IMR-90 (cell line): ENCODE measurements around the gene IQUB. TPM values are rescaled to one million over a fixed set of nuclear protein-coding genes. Genes with fewer than 3 reads are reported as not detected.

Experiments
- ATAC-seq: fragments of 200-7000 bp; cut with Tn5 transposase; 2 replicates; pipeline ENCODE4 v1.9.1; 2020; ENCODE audit warnings: low read depth, mild to moderate bottlenecking, moderate library complexity
- BruUV-seq: library from RNA; stranded (reverse); fragments of 400-500 nt; replicated peaks from 2 replicates; lab custom pipeline; 2021; lab: Mats Ljungman, UMichigan
- CTCF ChIA-PET: fragments of 300-600 bp; formaldehyde crosslinking; extraction: SDS; loops from one replicate; lab custom pipeline; 2021; ENCODE audit warnings: antibody characterized with exemption; lab: Yijun Ruan, JAX
- POLR2A ChIA-PET: fragments of 300-600 bp; sonication (Branson Sonifier 250); formaldehyde crosslinking; loops from one replicate; lab custom pipeline; 2022; ENCODE audit warnings: antibody characterized with exemption; ENCODE audit not compliant: unreplicated experiment; lab: Charles Lee
- DNase-seq: peaks from one replicate; pipeline ENCODE4 v3.0.0; 2013
- H2AFZ ChIP-seq: replicated peaks from 2 replicates; pipeline ENCODE3; 2013; ENCODE audit warnings: low read length, mild to moderate bottlenecking; ENCODE audit not compliant: poor library complexity
- H2AK5ac ChIP-seq: 2 replicates; pipeline ENCODE4 v1.6.1; 2013; ENCODE audit warnings: low read depth, low read length, inconsistent platforms
- H2AK9ac ChIP-seq: replicated peaks from 2 replicates; pipeline ENCODE3; 2013; ENCODE audit warnings: mild to moderate bottlenecking, low read depth, low read length, moderate library complexity; ENCODE audit not compliant: poor library complexity
- H2BK120ac ChIP-seq: 2 replicates; pipeline ENCODE4 v1.6.1; 2013; ENCODE audit warnings: low read depth, low read length, inconsistent platforms
- H2BK15ac ChIP-seq: 3 replicates; pipeline ENCODE4 v1.6.1; 2013; ENCODE audit warnings: low read depth, low read length, inconsistent platforms
- H2BK20ac ChIP-seq: 2 replicates; pipeline ENCODE4 v1.6.1; 2013; ENCODE audit warnings: low read depth, mild to moderate bottlenecking, inconsistent platforms, low read length, moderate library complexity
- H2BK5ac ChIP-seq: 2 replicates; pipeline ENCODE4 v1.6.1; 2013; ENCODE audit warnings: mild to moderate bottlenecking, low read depth, low read length, inconsistent platforms; ENCODE audit not compliant: poor library complexity, severe bottlenecking
- H3K14ac ChIP-seq: replicated peaks from 2 replicates; pipeline ENCODE4 v1.6.1; 2013; ENCODE audit warnings: low read depth, low read length, inconsistent platforms
- H3K18ac ChIP-seq: 2 replicates; pipeline ENCODE4 v1.6.1; 2013; ENCODE audit warnings: low read depth, low read length, control low read depth
- H3K23ac ChIP-seq: 2 replicates; pipeline ENCODE4 v1.6.1; 2013; ENCODE audit warnings: low read depth, low read length, inconsistent platforms
- H3K27ac ChIP-seq: 2 replicates; pipeline ENCODE4 v1.5.1; 2013; ENCODE audit warnings: mild to moderate bottlenecking, control low read depth, low read length; ENCODE audit not compliant: insufficient read depth
- H3K27me3 ChIP-seq: 2 replicates; pipeline ENCODE4 v1.6.1; 2013; ENCODE audit warnings: low read length; ENCODE audit not compliant: control insufficient read depth, insufficient read depth
- H3K36me3 ChIP-seq: 2 replicates; pipeline ENCODE4 v1.6.1; 2013; ENCODE audit warnings: low read length, mixed read lengths; ENCODE audit not compliant: control insufficient read depth, insufficient read depth
- H3K4ac ChIP-seq: 2 replicates; pipeline ENCODE4 v1.6.1; 2013; ENCODE audit warnings: low read depth, low read length, inconsistent platforms
- H3K4me1 ChIP-seq: 2 replicates; pipeline ENCODE4 v1.6.1; 2013; ENCODE audit warnings: low read length, mixed read lengths; ENCODE audit not compliant: control insufficient read depth, insufficient read depth
- H3K4me2 ChIP-seq: 2 replicates; pipeline ENCODE4 v1.6.1; 2013; ENCODE audit warnings: low read depth, mild to moderate bottlenecking, control low read depth, low read length, moderate library complexity
- H3K4me3 ChIP-seq: 2 replicates; pipeline ENCODE4 v1.5.1; 2013; ENCODE audit warnings: low read depth, mild to moderate bottlenecking, control low read depth, low read length, moderate library complexity; ENCODE audit not compliant: insufficient read depth
- H3K56ac ChIP-seq: 2 replicates; pipeline ENCODE4 v1.6.1; 2013; ENCODE audit warnings: low read length, inconsistent platforms; ENCODE audit not compliant: insufficient read depth; ENCODE audit errors: extremely low read depth
- H3K79me1 ChIP-seq, 2 experiments: 2 replicates each; pipeline ENCODE4 v1.6.1; 2013; ENCODE audit warnings: low read length in 2 of 2, inconsistent platforms in 1 of 2, low read depth in 1 of 2
- H3K9ac ChIP-seq: 2 replicates; pipeline ENCODE4 v1.6.1; 2013; ENCODE audit warnings: low read depth, low read length, control low read depth
- H3K9me1 ChIP-seq: 2 replicates; pipeline ENCODE4 v1.6.1; 2013; ENCODE audit warnings: low read length, inconsistent platforms; ENCODE audit not compliant: insufficient read depth
- H3K9me3 ChIP-seq: 2 replicates; pipeline ENCODE4 v1.6.1; 2013; ENCODE audit warnings: low read length; ENCODE audit not compliant: control insufficient read depth, insufficient read depth
- H4K20me1 ChIP-seq: 2 replicates; pipeline ENCODE4 v1.6.1; 2013; ENCODE audit warnings: low read length, inconsistent platforms; ENCODE audit not compliant: insufficient read depth
- H4K5ac ChIP-seq: 2 replicates; pipeline ENCODE4 v1.6.1; 2013; ENCODE audit warnings: mild to moderate bottlenecking, low read depth, low read length, control low read depth
- H4K8ac ChIP-seq, 2 experiments: 2 replicates each; pipeline ENCODE4 v1.6.1; 2013; ENCODE audit warnings: low read depth in 2 of 2, low read length in 2 of 2, control low read depth in 1 of 2, inconsistent platforms in 1 of 2
- H4K91ac ChIP-seq: 2 replicates; pipeline ENCODE4 v1.6.1; 2013; ENCODE audit warnings: low read depth, low read length, inconsistent platforms; ENCODE audit not compliant: insufficient read depth
- MXI1 ChIP-seq: IDR thresholded peaks from 2 replicates; pipeline ENCODE4 v1.6.1; 2012; ENCODE audit warnings: low read depth, mild to moderate bottlenecking, low read length, moderate library complexity, borderline replicate concordance
- WGBS, 2 experiments: methylation state at CpG; one replicate each; pipeline versions ENCODE4 v1.1.5 to v1.1.7; 2013; ENCODE audit warnings: missing lambda C conversion rate in 2 of 2; ENCODE audit not compliant: insufficient read length in 1 of 2; ENCODE audit errors: extremely low coverage in 2 of 2; 5-methylcytosine and 5-hydroxymethylcytosine counted together
- dilution Hi-C: fragments of 300-500 bp; cut with HindIII; formaldehyde crosslinking; loops from one replicate; pipeline ENCODE4 v1.14.3; 2018; ENCODE audit warnings: low sequenced_read_pairs; ENCODE audit not compliant: unreplicated experiment
- in situ Hi-C: fragments of 300-500 bp; cut with MboI; formaldehyde crosslinking; loops from 3 replicates; pipeline ENCODE4 v1.14.3; 2019; ENCODE audit warnings: low sequenced_read_pairs, inconsistent platforms, mixed read lengths
- intact Hi-C: fragments of 100-400 bp; cut with micrococcal nuclease; formaldehyde crosslinking; loops from 2 replicates; pipeline ENCODE4 v1.10.0; 2022
- polyA plus RNA-seq, 3 experiments: library from polyadenylated mRNA; depleted of rRNA; stranded (reverse); fragments of >200 nt; gene quantifications; 2 replicates each; pipeline ENCODE4 v1.2.3, GENCODE V29; 2012; ENCODE audit warnings: low replicate concordance in 1 of 3
- total RNA-seq: library from RNA; depleted of rRNA; stranded (reverse); fragments of >200 nt; gene quantifications from 2 replicates; pipeline ENCODE4 v1.2.3, GENCODE V29; 2012

The IQUB gene
- total and polyA plus RNA-seq, 2 of the 4 experiments (the other 2 are of a cell fraction), result 0.05 to 0.18 TPM

GRCh38 chr7:123423622-123424021 is 110.8 kb downstream of the IQUB start:
- Histone ChIP-seq H2BK20ac (no peak overlapping the region), H3K4me2 (no peak overlapping the region), H4K5ac (no peak overlapping the region), H3K79me1 (no peaks in the 10 kb centered on the region), H3K23ac (no peak overlapping the region), H3K27me3 (no peaks in the 10 kb centered on the region), H3K36me3 (no peaks in the 10 kb centered on the region), H4K91ac (no peak overlapping the region), H4K8ac (no peak overlapping the region), H2AK9ac (no peak overlapping the region), H3K4me3 (no peak overlapping the region), H3K9me1 (no peaks in the 10 kb centered on the region), H2BK120ac (no peak overlapping the region), H3K4me1 (no peaks in the 10 kb centered on the region), H2BK15ac (no peak overlapping the region), H3K9me3 (peaks cover 6% of the 10 kb centered on the region; the same call in 1 of the 2 replicates), H3K18ac (no peak overlapping the region), H2BK5ac (no peak overlapping the region), H3K56ac (no peak overlapping the region), H4K20me1 (no peaks in the 10 kb centered on the region), H2AK5ac (no peak overlapping the region), H2AFZ (no peak overlapping the region), H3K14ac (no peak overlapping the region), H3K9ac (no peak overlapping the region), H3K27ac (no peak overlapping the region), H3K4ac (no peak overlapping the region)
- no CpG with 5 or more reads among the region's 2 CpGs for WGBS, 2 experiments
- ATAC-seq (no peak), DNase-seq (no peak)
- ChIA-PET CTCF (no interaction called here), POLR2A (no interaction called here)
- dilution Hi-C loops, result no loop called here
- TF ChIP-seq MXI1, result no peak
- BruUV-seq, result no TSS peak
- in situ Hi-C loops, result no loop called here
- intact Hi-C loops, result no loop called here
